GM12892 (cell line): ENCODE measurements around the gene TMUB1.
"Not testable (repeated sequence)": the region's sequence is repeated elsewhere in the genome, so short reads cannot be mapped to it uniquely, and the experiment has no call there.

ENCODE experiments used
- DNase-seq: peaks from one replicate; pipeline ENCODE4 v3.0.0; 2011; ENCODE audit not compliant: insufficient read length
- FAIRE-seq: peaks from 2 replicates; lab custom pipeline; 2011; peaks lifted over from hg19 to GRCh38; lab: Jason Lieb, UNC
- POLR2A ChIP-seq: IDR thresholded peaks from 2 replicates; pipeline ENCODE4 v1.6.1; 2011; ENCODE audit warnings: low read depth, low read length, control low read depth
- POLR2AphosphoS5 ChIP-seq: IDR thresholded peaks from 2 replicates; pipeline ENCODE4 v1.6.1; 2011; ENCODE audit warnings: low read depth, low read length, control low read depth
- TAF1 ChIP-seq: IDR thresholded peaks from 2 replicates; pipeline ENCODE4 v1.6.1; 2011; ENCODE audit warnings: low read depth, mild to moderate bottlenecking, control low read depth, low read length, borderline replicate concordance

TMUB1 gene

DNA sequence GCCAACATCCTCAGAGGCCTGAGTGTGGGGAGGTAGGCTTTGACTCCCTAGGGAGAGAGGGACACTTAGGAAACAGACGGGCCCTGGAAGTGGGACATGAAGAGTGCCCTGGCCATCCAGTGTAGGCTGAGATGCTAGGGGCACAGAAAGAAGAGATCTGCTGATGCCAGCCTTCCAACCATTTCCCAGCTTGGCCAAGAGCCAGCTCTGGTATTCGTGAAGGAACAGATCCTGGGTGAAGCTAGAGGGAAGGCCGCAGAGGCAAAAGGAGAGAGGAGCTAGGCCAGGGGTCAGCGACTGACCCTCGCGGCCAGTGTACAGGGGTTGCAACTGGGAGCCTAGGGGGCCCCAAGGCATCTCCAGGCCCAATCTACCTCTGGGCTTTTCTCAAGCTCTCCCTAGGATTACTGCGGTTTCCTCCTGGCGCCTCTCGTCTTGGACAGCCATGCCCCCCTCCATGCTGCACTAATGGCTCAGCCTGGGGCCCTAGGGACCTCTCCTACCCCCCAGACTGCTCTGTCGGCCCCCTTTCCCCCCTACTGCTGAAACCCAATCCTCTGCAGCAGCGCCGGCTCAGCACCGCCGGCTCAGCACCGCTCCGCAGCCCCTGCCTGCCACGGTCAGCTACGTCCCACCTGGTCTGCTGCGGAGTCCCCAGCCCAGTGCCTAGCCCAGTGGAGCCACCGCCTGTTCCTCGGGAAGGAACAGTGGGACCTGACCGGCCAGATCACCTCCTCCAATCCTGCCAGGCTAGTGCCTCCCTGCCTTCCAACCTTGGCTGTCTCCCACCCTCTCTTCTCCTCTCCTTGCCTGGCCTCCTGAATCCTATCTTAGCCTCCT is 35.1 kb downstream of the TMUB1 start, which contains the start of gene ASIC3:
Gene ASIC3, plus strand, starts transcription at position 556 of the 840 bp plus-strand sequence. CDS start 355 bp downstream, outside the sequence.
- no peak for FAIRE-seq
- DNase-seq, result no peak
- TF ChIP-seq POLR2A (no peak), TAF1 (no peak), POLR2AphosphoS5 (no peak)

DNA sequence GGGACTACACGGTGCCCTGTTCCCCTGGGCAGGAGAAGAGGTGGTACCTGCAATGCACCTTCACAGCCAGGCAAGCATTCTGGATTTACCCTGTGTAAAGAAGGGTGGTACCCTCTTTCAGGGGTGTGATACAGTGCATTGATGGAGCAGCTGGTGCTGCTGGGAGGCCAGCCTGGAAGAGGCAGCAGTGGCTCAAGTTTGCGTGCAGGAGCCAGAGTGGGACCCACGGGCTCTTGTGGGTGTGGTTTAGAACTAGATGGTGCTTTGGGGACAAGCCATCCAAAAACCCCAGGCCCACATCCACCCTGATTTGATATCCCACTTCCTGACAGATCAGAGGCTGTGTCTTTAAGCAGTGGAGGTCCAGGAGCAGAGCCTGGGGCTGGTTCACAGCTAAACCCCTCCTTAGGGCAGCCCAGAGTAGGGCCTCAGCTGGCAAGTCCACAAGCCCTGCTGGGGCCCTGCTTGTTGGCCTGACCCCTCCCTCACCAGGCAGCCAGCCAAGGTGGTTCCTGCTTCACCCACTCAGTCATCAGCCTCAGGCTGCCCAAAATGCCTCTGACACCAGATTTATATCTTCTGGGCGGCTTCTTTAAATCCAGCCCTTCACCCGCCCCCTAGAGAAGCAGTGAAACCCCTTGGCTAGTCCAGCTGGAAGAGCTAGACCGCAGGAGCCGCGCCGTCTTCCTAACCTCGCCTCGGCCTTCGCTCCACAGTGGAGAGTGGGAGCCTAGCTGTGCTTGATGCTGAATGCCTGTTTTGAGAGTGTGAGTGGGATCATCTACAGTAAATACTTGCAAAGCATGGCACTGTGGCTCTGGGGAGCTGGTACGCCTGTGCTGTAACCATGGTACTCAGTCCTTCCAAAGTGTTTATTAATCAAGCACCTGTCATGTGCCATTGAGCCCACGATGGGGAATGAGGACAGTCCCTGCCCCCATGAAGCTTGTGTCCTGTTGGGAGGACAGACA is 36.4 kb downstream of the TMUB1 start:
- FAIRE-seq, result no peak
- DNase-seq, result no peak

DNA sequence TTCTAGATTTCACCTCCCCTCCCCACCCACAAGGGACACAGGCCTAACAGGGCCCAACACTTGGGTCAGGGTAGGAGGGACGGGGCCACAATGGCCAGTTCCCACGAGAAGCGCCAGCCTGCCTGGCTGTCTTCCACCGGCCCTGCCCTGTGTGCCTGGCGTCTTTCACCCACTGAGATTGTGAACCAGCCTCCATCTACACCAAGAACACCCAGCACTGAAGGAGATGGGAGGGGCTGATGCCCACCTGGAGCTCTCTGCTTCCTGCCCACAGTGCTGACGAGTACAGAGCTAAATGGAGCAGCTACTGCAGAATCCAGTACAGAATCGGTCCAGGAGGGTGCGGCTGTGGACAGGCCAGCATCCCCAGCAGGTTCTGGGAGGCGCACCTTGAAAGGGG is 37.3 kb downstream of the TMUB1 start:
- TF ChIP-seq POLR2A (no peak), POLR2AphosphoS5 (no peak), TAF1 (no peak)
- FAIRE-seq (no peak), DNase-seq (no peak)

More for the DNA sequence above, 36.4 kb downstream of the TMUB1 start:
- TF ChIP-seq POLR2A, result no peak
- no peak for TF ChIP-seq TAF1
- no peak for TF ChIP-seq POLR2AphosphoS5

DNA sequence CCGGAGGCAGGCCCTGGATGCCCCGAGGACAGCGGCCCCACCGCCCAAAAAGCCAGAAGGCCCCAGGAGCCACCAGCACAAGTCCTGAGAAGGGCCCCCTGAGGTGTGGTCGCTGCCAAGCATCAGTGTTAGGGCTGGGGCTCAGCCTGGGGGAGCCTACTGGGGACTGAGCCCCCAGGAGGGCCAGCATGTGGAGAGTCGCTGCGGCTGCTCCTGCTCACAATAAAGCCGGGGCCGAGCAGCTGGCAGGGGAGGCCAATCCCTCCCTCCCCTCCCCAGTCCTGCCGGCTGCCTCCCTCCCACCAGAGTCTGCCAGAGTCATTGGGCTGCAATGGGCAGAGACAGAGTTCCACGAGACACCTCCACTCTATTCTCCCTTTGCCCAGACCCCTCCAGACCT is 38.0 kb downstream of the TMUB1 start:
- DNase-seq (no peak), FAIRE-seq (no peak)
- TF ChIP-seq POLR2AphosphoS5, result no peak
- no peak for TF ChIP-seq TAF1
- no peak for TF ChIP-seq POLR2A

DNA sequence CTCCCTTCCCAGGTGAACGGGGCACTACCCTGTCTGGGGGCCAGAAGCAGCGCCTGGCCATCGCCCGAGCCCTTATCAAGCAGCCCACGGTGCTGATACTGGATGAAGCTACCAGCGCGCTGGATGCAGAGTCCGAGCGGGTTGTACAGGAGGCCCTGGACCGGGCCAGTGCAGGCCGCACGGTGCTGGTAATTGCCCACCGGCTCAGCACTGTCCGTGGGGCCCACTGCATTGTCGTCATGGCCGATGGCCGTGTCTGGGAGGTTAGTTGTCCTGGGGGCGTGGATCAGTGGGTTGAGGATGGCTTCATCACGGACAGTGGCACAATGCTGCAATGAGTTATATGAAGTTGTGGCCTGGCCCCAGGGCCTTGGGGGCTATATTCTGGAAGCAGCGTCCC is 39.3 kb downstream of the TMUB1 start:
- no peak for TF ChIP-seq TAF1
- no peak for TF ChIP-seq POLR2AphosphoS5
- no peak for TF ChIP-seq POLR2A
- FAIRE-seq, result no peak

DNA sequence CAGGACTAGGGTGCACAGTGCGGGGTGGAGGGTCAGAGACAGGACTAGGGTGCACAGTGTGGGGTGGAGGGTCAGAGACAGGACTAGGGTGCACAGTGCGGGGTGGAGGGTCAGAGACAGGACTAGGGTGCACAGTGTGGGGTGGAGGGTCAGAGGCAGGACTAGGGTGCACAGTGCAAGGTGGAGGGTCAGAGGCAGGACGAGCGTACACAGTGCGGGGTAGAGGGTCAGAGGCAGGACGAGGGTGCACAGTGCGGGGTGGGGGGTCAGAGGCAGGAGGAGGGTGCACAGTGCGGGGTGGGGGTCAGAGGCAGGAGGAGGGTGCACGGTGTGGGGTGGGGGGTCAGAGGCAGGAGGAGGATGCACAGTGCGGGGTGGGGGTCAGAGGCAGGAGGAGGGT is 39.8 kb downstream of the TMUB1 start:
- not testable (repeated sequence) for DNase-seq, FAIRE-seq

More for the DNA sequence above, 39.3 kb downstream of the TMUB1 start:
- no peak for DNase-seq

DNA sequence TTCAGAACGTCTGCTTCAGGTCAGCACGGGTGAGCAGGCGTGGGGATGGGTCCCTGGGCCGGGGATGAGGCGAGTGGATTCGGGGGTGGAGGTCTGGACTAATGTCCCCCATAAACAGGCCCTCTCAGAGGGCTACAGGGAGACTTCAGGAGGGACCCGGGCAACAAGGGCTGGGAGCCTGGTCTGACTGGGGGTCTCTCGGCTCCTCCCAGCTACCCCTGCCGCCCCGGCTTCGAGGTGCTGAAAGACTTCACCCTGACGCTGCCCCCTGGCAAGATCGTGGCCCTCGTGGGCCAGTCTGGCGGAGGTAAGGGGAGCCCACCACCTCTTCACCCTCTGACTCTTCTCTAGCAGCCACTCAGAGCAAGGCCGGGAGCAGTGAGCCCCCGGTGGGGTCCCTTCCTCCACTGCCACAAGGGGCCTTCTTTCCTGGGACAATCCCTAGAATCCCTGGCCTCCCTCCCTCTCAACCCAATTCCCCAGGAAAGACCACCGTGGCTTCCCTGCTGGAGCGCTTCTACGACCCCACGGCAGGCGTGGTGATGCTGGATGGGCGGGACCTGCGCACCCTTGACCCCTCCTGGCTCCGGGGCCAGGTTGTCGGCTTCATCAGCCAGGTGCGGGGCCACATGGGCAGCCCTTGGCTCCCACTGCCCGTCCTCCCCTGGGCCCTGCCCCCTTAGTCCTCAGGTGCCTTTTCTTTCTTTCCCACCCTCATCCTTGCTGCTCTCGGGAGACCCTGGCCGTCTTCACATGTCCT is 42.5 kb downstream of the TMUB1 start:
- DNase-seq (no peak), FAIRE-seq (no peak)
- no peak for TF ChIP-seq TAF1

DNA sequence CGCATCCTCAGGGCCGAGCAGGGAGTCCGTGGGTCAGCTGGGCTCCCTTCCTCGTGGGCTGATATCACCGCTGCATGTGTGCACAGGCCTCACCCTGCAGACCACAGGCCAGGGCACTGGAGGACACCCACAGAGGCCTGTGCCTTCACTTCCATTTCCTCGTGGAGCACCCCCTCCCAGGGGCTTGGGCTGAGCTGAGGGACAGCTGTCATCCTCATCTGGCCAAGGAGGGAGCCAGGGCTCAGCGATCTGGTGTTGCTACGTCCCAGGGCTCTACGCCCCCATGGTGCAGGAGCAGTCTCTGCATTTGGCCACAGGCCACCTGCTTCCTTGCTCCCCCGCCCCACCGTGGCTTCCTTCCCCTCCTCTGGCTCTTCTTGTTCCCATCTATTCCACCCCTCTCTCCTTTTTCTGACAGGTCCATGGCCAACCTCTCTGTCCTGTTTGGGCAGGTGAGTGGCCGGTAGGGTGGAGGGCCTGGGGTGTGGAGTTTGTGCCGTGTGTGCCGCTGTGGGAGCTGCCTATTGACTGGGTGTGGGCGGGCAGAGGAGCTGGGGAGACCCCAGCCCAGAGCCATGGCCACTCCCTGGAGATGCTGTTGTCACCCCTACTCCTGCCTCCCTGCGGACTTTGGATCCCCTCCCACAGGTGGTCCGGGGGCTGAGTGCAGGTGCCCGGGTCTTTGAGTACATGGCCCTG is 43.3 kb downstream of the TMUB1 start:
- DNase-seq (no peak), FAIRE-seq (no peak)
- TF ChIP-seq POLR2AphosphoS5 (no peak), POLR2A (no peak), TAF1 (no peak)

DNA sequence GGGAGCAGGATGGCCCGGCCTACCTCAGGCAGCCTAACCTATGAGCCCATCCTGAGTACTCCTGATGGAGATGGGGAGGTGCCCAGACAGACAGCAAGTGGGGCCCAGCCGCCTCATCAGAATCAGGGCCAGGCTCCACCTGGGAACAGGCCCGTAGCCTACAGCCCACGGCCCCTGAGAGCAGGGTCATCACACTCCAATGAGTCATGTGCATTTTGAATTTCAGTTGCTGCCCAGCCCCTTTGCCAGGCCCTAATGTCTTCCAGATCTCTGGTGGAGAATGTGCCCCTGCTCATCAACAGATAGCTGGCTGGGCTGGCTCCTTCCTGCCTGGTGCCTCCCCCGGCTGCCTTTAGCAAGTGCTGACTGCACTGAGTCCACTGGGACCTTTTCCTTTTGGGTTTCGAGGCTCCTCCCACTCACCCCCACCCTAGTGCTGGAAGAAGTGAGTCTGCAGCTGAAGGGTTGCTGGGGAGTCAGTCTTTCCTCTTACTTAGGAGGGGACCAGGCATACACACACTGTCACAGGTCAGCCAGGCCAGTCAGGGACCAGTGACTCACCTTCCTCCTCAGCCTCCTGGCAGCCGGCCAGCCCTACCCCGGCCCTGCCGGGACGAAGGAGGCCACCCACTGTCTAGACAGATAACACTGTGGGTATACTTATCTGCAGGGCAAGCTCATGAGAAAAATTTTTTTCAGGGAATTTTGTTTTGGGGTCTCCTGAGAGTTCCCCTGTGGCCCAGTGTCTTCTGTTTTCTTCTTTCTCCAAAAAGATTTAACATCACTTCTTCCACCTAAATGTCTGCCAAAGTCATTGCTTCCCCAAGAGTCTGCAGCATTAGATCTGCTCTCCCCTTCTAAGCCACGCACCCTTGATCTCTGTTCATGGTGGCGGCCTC is 44.1 kb downstream of the TMUB1 start:
- no peak for FAIRE-seq
- no peak for DNase-seq
- no peak for TF ChIP-seq POLR2AphosphoS5
- no peak for TF ChIP-seq POLR2A

DNA sequence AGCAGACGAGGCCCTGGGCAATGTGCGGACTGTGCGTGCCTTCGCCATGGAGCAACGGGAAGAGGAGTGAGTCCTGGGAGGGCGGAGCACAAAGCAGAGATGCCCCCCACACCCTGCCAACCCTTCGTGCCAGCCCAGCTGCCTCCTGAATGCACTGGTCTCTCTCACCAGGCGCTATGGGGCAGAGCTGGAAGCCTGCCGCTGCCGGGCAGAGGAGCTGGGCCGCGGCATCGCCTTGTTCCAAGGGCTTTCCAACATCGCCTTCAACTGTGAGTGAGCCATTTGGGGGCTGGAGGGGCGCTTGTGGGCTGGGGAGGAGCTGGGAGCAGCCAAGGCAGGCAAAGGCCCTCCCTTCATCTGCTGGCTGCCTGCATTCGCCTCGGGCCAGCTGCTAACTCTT is 47.4 kb downstream of the TMUB1 start:
- no peak for DNase-seq
- FAIRE-seq, result no peak
- TF ChIP-seq TAF1 (no peak), POLR2A (no peak), POLR2AphosphoS5 (no peak)
